HCT116 (cell line): ENCODE results near the gene DACH2. TPM values are rescaled to one million over a fixed set of nuclear protein-coding genes. Genes with fewer than 3 reads are reported as not detected.

Experiments used
- ATAC-seq: fragments of 200-7000 bp; cut with Tn5 transposase; 2 replicates; pipeline ENCODE4 v1.9.1; 2020; ENCODE audit warnings: mild to moderate bottlenecking, moderate library complexity
- BruUV-seq: library from RNA; stranded (reverse); fragments of 400-500 nt; replicated peaks from 2 replicates; lab custom pipeline; 2021; lab: Mats Ljungman, UMichigan
- CTCF ChIA-PET: fragments of 300-600 bp; sonication (Branson Sonifier 250); formaldehyde crosslinking; loops from one replicate; lab custom pipeline; 2021; ENCODE audit warnings: antibody characterized with exemption; lab: Charles Lee
- POLR2A ChIA-PET: fragments of 300-600, 350-600 bp; sonication (Branson Sonifier 250); formaldehyde crosslinking; loops from one replicate; lab custom pipeline; 2021; ENCODE audit warnings: antibody characterized with exemption; lab: Charles Lee
- RAD21 ChIA-PET, 2 experiments: fragments of 300-600 bp; sonication (Branson Sonifier 250); formaldehyde crosslinking; loops; one replicate each; lab custom pipeline; 2023; ENCODE audit warnings: low total read pairs in 2 of 2; ENCODE audit not compliant: uncharacterized antibody in 2 of 2, unreplicated experiment in 2 of 2, low non-redundant PET in 1 of 2; lab: Charles Lee
- DNase-seq: peaks from one replicate; pipeline ENCODE4 v3.0.0-alpha.2; 2010; ENCODE audit warnings: low read depth, low spot score
- H2AFZ ChIP-seq: fragments of 200-600 bp; shearing (Covaris generic), sonication (generic); 2 replicates; pipeline ENCODE4 v1.6.1; 2017; ENCODE audit warnings: low read depth, mixed run types, mixed read lengths, antibody characterized with exemption, low read length; ENCODE audit not compliant: poor library complexity, severe bottlenecking
- H3K27ac ChIP-seq: 2 replicates; pipeline ENCODE4 v1.5.1; 2012; ENCODE audit warnings: low read depth, low read length
- H3K27me3 ChIP-seq: fragments of 200-600 bp; sonication (generic); 2 replicates; pipeline ENCODE4 v1.6.1; 2016; ENCODE audit warnings: mixed run types, low read length, mixed read lengths; ENCODE audit not compliant: insufficient read depth
- H3K36me3 ChIP-seq, 2 experiments: fragments of 200-500 bp in 1 of 2; fragments of 200-600 bp in 1 of 2; sonication (Bioruptor generic) in 1 of 2; sonication (generic) in 1 of 2; 2 replicates each; pipeline versions ENCODE4 v1.5.1 to v1.6.1; 2014 to 2016; ENCODE audit warnings: low read length in 2 of 2, inconsistent platforms in 1 of 2, mixed read lengths in 1 of 2, mixed run types in 1 of 2; ENCODE audit not compliant: insufficient read depth in 2 of 2, control insufficient read depth in 1 of 2
- H3K4me1 ChIP-seq, 2 experiments: fragments of 200-600 bp in 1 of 2; sonication (generic) in 1 of 2; 2 replicates each; pipeline versions ENCODE4 v1.5.1 to v1.6.1; 2012 to 2017; ENCODE audit warnings: low read length in 2 of 2, inconsistent platforms in 1 of 2, mild to moderate bottlenecking in 1 of 2, mixed read lengths in 1 of 2, mixed run types in 1 of 2, moderate library complexity in 1 of 2; ENCODE audit not compliant: insufficient read depth in 2 of 2, control insufficient read depth in 1 of 2
- H3K4me2 ChIP-seq: fragments of 200-600 bp; sonication (generic); 2 replicates; pipeline ENCODE4 v1.6.1; 2017; ENCODE audit warnings: mixed run types, low read length, mixed read lengths
- H3K4me3 ChIP-seq, 2 experiments: fragments of 200-600 bp in 1 of 2; sonication (generic) in 1 of 2; replicated peaks in 1 of 2; 2 replicates each; pipeline ENCODE4 v1.5.1; 2011 to 2016; ENCODE audit warnings: low read length in 2 of 2, control low read depth in 1 of 2, low read depth in 1 of 2, mild to moderate bottlenecking in 1 of 2, mixed read lengths in 1 of 2, mixed run types in 1 of 2
- H3K79me2 ChIP-seq: fragments of 200-600 bp; sonication (generic); 2 replicates; pipeline ENCODE4 v1.6.1; 2017; ENCODE audit warnings: mild to moderate bottlenecking, mixed run types, low read length, moderate library complexity, mixed read lengths; ENCODE audit not compliant: insufficient read depth
- H3K9ac ChIP-seq: fragments of 200-600 bp; sonication (generic); 2 replicates; pipeline ENCODE4 v1.6.1; 2016; ENCODE audit warnings: low read length, mixed read lengths
- H3K9me2 ChIP-seq: fragments of 200-600 bp; sonication (generic), shearing (Covaris generic); 2 replicates; pipeline ENCODE4 v1.6.1; 2017; ENCODE audit warnings: mixed run types, mild to moderate bottlenecking, moderate library complexity; ENCODE audit not compliant: insufficient read depth
- H3K9me3 ChIP-seq, 2 experiments: fragments of 200-500 bp in 1 of 2; fragments of 200-600 bp in 1 of 2; sonication (Bioruptor generic) in 1 of 2; sonication (generic) in 1 of 2; 2 replicates each; pipeline ENCODE4 v1.6.1; 2014 to 2017; ENCODE audit warnings: low read length in 2 of 2, mixed read lengths in 2 of 2, inconsistent platforms in 1 of 2, low read depth in 1 of 2, mild to moderate bottlenecking in 1 of 2, mixed run types in 1 of 2, moderate library complexity in 1 of 2; ENCODE audit not compliant: control insufficient read depth in 1 of 2, insufficient read depth in 1 of 2
- H4K20me1 ChIP-seq: fragments of 200-600 bp; sonication (generic), shearing (Covaris generic); 2 replicates; pipeline ENCODE4 v1.6.1; 2017; ENCODE audit warnings: mixed run types, mild to moderate bottlenecking, moderate library complexity; ENCODE audit not compliant: insufficient read depth
- ELF1 ChIP-seq: IDR thresholded peaks from 2 replicates; pipeline ENCODE4 v1.6.1; 2012; ENCODE audit warnings: low read depth, borderline replicate concordance
- EZH2 ChIP-seq: fragments of 200-600 bp; sonication (generic); IDR thresholded peaks from 2 replicates; pipeline ENCODE4 v1.6.1; 2017; ENCODE audit warnings: antibody characterized with exemption, mixed run types
- EZH2phosphoT487 ChIP-seq: fragments of 200-600 bp; IDR thresholded peaks from 2 replicates; pipeline ENCODE4 v1.6.1; 2018; ENCODE audit warnings: antibody characterized with exemption, borderline replicate concordance
- FOSL1 ChIP-seq: IDR thresholded peaks from 2 replicates; pipeline ENCODE4 v1.6.1; 2012; ENCODE audit warnings: low read depth
- JUND ChIP-seq: IDR thresholded peaks from 2 replicates; pipeline ENCODE4 v1.6.1; 2012
- POLR2AphosphoS5 ChIP-seq: IDR thresholded peaks from 2 replicates; pipeline ENCODE4 v1.6.1; 2011; ENCODE audit warnings: mild to moderate bottlenecking, low read depth, low read length, moderate library complexity
- RAD21 ChIP-seq: IDR thresholded peaks from 2 replicates; pipeline ENCODE4 v1.6.1; 2012; ENCODE audit warnings: low read depth, mild to moderate bottlenecking
- SIN3A ChIP-seq: IDR thresholded peaks from 2 replicates; pipeline ENCODE4 v1.6.1; 2012; ENCODE audit warnings: low read depth
- SP1 ChIP-seq: IDR thresholded peaks from 2 replicates; pipeline ENCODE4 v1.6.1; 2012; ENCODE audit warnings: low read depth
- SRF ChIP-seq: IDR thresholded peaks from 2 replicates; pipeline ENCODE4 v1.6.1; 2012; ENCODE audit warnings: low read depth
- TCF7L2 ChIP-seq: IDR thresholded peaks from 2 replicates; pipeline ENCODE4 v1.7.0; 2011; ENCODE audit warnings: borderline replicate concordance, inconsistent platforms; ENCODE audit not compliant: insufficient read depth, insufficient read length; ENCODE audit errors: extremely low read depth
- ZFX ChIP-seq: fragments of 450-650 bp; IDR thresholded peaks from 2 replicates; pipeline ENCODE4 v1.6.1; 2017
- intact Hi-C: fragments of 100-400 bp; cut with micrococcal nuclease; formaldehyde crosslinking; loops from 2 replicates; pipeline ENCODE4 v1.10.0; 2022
- total RNA-seq: library from RNA; stranded (reverse); gene quantifications from one replicate; pipeline ENCODE4 v1.2.1, GENCODE V29; 2021; ENCODE audit not compliant: unreplicated experiment
- TF ChIP-seq, protein P1 (sequence below): IDR thresholded peaks from 2 replicates; pipeline ENCODE4 v1.6.1; 2011; ENCODE audit warnings: mild to moderate bottlenecking, low read length, moderate library complexity; ENCODE audit not compliant: insufficient replicate concordance; ENCODE audit errors: extremely low read depth
- TF ChIP-seq, protein P2 (sequence below), 3 experiments: fragments of 200-600 bp in 1 of 3; sonication (generic) in 1 of 3; IDR thresholded peaks in 2 of 3; conservative IDR thresholded peaks in 1 of 3; 2 replicates each; pipeline ENCODE4 v1.5.1; 2012 to 2017; ENCODE audit warnings: low read depth in 2 of 3, low read length in 2 of 3, antibody characterized with exemption in 1 of 3, borderline replicate concordance in 1 of 3, control low read depth in 1 of 3, mild to moderate bottlenecking in 1 of 3, mixed read lengths in 1 of 3, mixed run types in 1 of 3, moderate library complexity in 1 of 3; ENCODE audit not compliant: insufficient read depth in 1 of 3
- TF ChIP-seq, protein P3 (sequence below): IDR thresholded peaks from 2 replicates; pipeline ENCODE4 v1.6.1; 2012
- TF ChIP-seq, protein P4 (sequence below): IDR thresholded peaks from 2 replicates; pipeline ENCODE4 v1.6.1; 2012; ENCODE audit warnings: low read depth

DACH2 gene
- total RNA-seq, 1 experiment from 2014 or later, result not detected

DNA sequence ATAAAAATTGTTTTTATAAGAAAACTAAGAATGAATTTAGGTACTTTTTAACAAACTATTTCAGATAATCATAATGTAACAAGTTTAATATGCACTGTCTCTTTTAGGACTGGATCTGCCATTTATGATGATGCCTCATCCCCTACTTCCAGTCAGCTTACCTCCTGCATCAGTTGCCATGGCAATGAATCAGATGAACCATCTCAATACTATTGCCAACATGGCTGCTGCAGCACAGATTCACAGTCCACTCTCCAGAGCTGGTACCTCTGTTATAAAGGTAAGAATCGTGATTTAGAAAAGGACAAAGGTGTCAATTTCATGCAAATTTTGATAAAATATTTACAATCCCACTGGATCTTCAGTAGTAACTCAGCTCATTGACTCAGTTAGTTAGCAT lies 566.2 kb downstream of the DACH2 start:
- ChIA-PET POLR2A (no interaction called here), RAD21 (no interaction called here), CTCF (no interaction called here)
- DNase-seq, result no peak
- Histone ChIP-seq H3K27ac (no peak overlapping the region), H3K36me3 (no peaks in the 10 kb centered on the region), H3K27me3 (no peaks in the 10 kb centered on the region), H2AFZ (no peak overlapping the region), H4K20me1 (no peaks in the 10 kb centered on the region), H3K9ac (no peak overlapping the region), H3K9me3 (no peaks in the 10 kb centered on the region), H3K79me2 (no peaks in the 10 kb centered on the region), H3K4me2 (no peak overlapping the region), H3K4me3 (no peak overlapping the region), H3K4me1 (no peaks in the 10 kb centered on the region), H3K9me2 (no peaks in the 10 kb centered on the region)
- TF ChIP-seq SRF, result no peak
- TF ChIP-seq, protein P1, sequence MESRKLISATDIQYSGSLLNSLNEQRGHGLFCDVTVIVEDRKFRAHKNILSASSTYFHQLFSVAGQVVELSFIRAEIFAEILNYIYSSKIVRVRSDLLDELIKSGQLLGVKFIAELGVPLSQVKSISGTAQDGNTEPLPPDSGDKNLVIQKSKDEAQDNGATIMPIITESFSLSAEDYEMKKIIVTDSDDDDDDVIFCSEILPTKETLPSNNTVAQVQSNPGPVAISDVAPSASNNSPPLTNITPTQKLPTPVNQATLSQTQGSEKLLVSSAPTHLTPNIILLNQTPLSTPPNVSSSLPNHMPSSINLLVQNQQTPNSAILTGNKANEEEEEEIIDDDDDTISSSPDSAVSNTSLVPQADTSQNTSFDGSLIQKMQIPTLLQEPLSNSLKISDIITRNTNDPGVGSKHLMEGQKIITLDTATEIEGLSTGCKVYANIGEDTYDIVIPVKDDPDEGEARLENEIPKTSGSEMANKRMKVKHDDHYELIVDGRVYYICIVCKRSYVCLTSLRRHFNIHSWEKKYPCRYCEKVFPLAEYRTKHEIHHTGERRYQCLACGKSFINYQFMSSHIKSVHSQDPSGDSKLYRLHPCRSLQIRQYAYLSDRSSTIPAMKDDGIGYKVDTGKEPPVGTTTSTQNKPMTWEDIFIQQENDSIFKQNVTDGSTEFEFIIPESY, result no peak
- TF ChIP-seq, protein P2, sequence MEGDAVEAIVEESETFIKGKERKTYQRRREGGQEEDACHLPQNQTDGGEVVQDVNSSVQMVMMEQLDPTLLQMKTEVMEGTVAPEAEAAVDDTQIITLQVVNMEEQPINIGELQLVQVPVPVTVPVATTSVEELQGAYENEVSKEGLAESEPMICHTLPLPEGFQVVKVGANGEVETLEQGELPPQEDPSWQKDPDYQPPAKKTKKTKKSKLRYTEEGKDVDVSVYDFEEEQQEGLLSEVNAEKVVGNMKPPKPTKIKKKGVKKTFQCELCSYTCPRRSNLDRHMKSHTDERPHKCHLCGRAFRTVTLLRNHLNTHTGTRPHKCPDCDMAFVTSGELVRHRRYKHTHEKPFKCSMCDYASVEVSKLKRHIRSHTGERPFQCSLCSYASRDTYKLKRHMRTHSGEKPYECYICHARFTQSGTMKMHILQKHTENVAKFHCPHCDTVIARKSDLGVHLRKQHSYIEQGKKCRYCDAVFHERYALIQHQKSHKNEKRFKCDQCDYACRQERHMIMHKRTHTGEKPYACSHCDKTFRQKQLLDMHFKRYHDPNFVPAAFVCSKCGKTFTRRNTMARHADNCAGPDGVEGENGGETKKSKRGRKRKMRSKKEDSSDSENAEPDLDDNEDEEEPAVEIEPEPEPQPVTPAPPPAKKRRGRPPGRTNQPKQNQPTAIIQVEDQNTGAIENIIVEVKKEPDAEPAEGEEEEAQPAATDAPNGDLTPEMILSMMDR (IDR thresholded peaks at IDR 0.05 in 2 of 3, conservative IDR thresholded peaks at IDR 0.05 in 1 of 3; ENCODE audit: borderline replicate concordance in 1 of 3, insufficient read depth in 1 of 3, low read depth in 2 of 3, low read length in 2 of 3), result no peak
- no peak for TF ChIP-seq EZH2
- TF ChIP-seq SP1, result no peak
- no peak for TF ChIP-seq ZFX
- no peak for TF ChIP-seq EZH2phosphoT487
- TF ChIP-seq SIN3A, result no peak
- no peak for TF ChIP-seq RAD21
- TF ChIP-seq, protein P3, sequence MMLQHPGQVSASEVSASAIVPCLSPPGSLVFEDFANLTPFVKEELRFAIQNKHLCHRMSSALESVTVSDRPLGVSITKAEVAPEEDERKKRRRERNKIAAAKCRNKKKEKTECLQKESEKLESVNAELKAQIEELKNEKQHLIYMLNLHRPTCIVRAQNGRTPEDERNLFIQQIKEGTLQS, result no peak
- no peak for TF ChIP-seq JUND
- TF ChIP-seq, protein P4, sequence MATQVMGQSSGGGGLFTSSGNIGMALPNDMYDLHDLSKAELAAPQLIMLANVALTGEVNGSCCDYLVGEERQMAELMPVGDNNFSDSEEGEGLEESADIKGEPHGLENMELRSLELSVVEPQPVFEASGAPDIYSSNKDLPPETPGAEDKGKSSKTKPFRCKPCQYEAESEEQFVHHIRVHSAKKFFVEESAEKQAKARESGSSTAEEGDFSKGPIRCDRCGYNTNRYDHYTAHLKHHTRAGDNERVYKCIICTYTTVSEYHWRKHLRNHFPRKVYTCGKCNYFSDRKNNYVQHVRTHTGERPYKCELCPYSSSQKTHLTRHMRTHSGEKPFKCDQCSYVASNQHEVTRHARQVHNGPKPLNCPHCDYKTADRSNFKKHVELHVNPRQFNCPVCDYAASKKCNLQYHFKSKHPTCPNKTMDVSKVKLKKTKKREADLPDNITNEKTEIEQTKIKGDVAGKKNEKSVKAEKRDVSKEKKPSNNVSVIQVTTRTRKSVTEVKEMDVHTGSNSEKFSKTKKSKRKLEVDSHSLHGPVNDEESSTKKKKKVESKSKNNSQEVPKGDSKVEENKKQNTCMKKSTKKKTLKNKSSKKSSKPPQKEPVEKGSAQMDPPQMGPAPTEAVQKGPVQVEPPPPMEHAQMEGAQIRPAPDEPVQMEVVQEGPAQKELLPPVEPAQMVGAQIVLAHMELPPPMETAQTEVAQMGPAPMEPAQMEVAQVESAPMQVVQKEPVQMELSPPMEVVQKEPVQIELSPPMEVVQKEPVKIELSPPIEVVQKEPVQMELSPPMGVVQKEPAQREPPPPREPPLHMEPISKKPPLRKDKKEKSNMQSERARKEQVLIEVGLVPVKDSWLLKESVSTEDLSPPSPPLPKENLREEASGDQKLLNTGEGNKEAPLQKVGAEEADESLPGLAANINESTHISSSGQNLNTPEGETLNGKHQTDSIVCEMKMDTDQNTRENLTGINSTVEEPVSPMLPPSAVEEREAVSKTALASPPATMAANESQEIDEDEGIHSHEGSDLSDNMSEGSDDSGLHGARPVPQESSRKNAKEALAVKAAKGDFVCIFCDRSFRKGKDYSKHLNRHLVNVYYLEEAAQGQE, result no peak
- TF ChIP-seq FOSL1, result no peak
- no peak for TF ChIP-seq TCF7L2
- TF ChIP-seq ELF1, result no peak
- TF ChIP-seq POLR2AphosphoS5, result no peak
- no peak for ATAC-seq
- intact Hi-C loops, result no loop called here
- no TSS peak for BruUV-seq
